Right lobe of liver (tissue), 4 donors: ENCODE data around the gene RBM38.

Experiments
- POLR2A ChIP-seq: fragments of 450-650 bp; IDR thresholded peaks from one replicate; pipeline ENCODE4 v1.6.1; 2017; ENCODE audit warnings: antibody characterized with exemption, mild to moderate bottlenecking
- TF ChIP-seq, protein P1 (sequence below), 4 donors: fragments of 200-600 bp in 3 of 4; fragments of 450-650 bp in 1 of 4; IDR thresholded peaks; one replicate each; pipeline versions ENCODE4 v1.5.1 to v1.8.0; 2016 to 2022; ENCODE audit warnings: antibody characterized with exemption in 4 of 4, mild to moderate bottlenecking in 2 of 4
- donor health status: DM: no; HTN: no; CAD: no.
- donor health status: DM: no; HTN: no; CAD: no.
- donor health status: DM: no; HTN: yes; CAD: no.

DNA sequence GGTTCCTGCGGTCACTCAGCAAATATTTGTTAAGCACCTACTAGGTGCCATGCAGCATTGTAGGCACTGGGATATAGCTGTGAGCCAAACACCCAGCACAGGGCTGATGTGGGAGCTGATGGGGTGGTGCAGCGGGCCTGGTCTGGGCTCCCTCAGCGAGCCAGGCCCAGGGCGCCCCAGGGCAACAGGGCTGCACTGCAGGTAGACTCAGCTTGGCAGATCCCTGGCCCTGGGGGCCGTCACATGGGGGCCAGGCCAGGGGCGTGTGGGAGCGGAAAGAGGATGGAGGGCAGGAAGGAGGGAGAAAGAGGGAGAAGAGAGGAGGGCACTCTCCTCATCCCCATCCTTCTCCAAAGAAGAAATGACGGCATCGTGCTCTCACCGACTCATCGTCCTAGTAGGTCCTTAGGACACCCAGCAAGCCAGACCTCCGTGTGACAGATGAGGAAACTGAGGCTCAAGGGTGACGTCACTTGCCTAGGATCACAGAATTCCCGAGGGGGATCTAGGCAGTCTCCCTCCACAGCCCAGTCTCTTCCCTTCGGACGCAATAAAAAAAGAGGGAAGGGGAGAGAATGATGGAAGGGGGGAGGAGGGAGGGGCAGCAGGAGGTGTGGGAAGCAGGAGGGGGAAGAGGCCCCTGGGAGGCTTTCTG lies 53.3 kb downstream of the RBM38 start:
- TF ChIP-seq, protein P1, sequence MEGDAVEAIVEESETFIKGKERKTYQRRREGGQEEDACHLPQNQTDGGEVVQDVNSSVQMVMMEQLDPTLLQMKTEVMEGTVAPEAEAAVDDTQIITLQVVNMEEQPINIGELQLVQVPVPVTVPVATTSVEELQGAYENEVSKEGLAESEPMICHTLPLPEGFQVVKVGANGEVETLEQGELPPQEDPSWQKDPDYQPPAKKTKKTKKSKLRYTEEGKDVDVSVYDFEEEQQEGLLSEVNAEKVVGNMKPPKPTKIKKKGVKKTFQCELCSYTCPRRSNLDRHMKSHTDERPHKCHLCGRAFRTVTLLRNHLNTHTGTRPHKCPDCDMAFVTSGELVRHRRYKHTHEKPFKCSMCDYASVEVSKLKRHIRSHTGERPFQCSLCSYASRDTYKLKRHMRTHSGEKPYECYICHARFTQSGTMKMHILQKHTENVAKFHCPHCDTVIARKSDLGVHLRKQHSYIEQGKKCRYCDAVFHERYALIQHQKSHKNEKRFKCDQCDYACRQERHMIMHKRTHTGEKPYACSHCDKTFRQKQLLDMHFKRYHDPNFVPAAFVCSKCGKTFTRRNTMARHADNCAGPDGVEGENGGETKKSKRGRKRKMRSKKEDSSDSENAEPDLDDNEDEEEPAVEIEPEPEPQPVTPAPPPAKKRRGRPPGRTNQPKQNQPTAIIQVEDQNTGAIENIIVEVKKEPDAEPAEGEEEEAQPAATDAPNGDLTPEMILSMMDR (IDR thresholded peaks at IDR 0.05), result no peak
- no peak for TF ChIP-seq POLR2A
